Measurements from ENCODE around the gene PPP1R27.
"Not testable (repeated sequence)": the region's sequence is repeated elsewhere in the genome, so short reads cannot be mapped to it uniquely, and the experiment has no call there.

Gene PPP1R27

DNA sequence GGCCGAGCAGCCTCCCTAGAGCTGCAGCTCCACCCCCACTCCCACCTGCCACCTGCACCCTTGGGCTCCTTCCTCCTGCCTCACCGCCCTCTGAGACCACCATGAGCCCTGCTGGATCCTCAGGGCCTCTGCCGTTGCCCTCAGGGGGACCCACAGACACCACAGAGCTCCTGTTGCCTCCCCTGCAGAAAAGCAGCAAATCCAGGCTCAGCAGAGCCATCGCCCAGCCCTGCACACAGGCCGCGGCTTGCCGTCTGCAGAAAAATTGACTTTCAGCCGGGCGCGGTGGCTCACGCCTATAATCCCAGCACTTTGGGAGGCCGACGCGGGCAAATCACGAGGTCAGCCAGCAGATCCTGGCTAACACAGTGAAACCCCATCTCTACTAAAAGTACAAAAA, 7.0 kb upstream of the PPP1R27 start:
- TF ChIP-seq, protein P1, sequence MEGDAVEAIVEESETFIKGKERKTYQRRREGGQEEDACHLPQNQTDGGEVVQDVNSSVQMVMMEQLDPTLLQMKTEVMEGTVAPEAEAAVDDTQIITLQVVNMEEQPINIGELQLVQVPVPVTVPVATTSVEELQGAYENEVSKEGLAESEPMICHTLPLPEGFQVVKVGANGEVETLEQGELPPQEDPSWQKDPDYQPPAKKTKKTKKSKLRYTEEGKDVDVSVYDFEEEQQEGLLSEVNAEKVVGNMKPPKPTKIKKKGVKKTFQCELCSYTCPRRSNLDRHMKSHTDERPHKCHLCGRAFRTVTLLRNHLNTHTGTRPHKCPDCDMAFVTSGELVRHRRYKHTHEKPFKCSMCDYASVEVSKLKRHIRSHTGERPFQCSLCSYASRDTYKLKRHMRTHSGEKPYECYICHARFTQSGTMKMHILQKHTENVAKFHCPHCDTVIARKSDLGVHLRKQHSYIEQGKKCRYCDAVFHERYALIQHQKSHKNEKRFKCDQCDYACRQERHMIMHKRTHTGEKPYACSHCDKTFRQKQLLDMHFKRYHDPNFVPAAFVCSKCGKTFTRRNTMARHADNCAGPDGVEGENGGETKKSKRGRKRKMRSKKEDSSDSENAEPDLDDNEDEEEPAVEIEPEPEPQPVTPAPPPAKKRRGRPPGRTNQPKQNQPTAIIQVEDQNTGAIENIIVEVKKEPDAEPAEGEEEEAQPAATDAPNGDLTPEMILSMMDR (IDR thresholded peaks at IDR 0.05; ENCODE audit: extremely low read depth, insufficient read depth, missing control alignments), result no peak
- in situ Hi-C loops (cut with MboI; ENCODE audit: low pct_unique_long_range_greater_than_20kb, low sequenced_read_pairs, unreplicated experiment), result no loop called here
- DNase-seq (ENCODE audit: low spot score), result no peak

DNA sequence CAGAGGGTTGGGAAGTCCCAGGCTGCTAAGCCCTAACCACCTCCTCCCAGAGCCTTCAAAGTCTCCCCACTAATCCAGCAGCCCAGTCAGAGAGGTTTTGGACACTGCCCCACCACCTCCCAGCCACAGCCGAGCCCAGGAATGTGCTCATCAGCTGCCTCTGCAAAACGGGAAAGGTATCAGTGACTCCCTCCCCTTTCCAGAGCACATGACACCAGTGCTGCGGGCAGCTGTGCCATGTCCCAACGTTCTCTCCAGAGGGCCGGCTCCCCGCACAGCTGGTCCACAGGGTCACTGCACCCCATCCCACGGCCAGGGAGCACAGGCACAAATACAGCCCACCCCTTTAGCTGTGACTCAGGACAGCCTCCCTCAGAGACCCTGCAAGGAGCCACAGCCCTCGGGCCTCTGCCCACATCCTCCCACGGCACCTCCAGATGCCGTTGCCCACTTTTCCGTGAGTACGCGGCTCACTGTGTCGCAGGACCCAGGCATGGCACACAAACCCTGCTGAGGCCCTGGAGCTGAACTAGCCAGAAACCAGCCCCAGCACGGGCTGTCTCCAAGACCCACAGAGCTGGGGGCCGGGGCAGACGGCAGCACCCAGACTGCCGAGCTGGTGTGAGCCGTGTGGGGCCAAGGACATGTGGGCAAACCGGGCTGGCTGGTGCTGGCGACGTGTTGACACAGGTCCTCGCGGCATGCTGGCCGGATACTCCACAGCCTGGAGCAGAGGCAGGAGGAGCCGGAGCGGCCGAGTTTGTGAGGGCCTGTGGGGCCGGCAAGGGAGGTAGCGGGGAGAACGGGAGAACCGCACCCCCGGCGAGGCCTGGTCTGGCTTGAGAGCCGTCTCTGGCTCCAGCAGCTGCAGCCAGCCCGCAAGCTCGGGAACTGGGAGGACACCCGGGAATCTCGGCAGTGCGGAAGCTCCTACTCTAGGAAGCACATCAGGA, 6.3 kb upstream of the PPP1R27 start:
- in situ Hi-C loops (cut with MboI; ENCODE audit: low pct_unique_long_range_greater_than_20kb, low sequenced_read_pairs, unreplicated experiment), result no loop called here
- TF ChIP-seq, protein P1 (IDR thresholded peaks at IDR 0.05; ENCODE audit: extremely low read depth, insufficient read depth, missing control alignments), result no peak
- DNase-seq (ENCODE audit: low spot score), result no peak

DNA sequence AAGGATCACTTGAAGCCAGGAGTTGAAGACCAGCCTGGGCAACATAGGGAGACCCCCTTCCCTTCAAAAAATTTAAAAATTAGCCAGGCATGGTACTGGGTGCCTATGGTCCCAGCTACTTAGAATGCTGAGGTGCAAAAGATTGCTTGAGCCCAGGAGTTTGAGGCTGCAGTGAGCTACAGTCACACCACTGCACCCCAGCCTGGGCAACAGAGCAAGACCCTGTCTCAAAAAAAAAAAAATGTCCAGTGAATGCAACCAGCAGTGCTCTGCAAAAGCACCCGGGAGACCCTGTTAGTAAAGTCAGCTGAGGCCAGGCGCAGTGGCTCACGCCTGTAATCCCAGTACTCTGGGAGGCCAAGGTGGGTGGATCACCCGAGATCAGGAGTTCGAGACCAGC, 5.2 kb upstream of the PPP1R27 start:
- in situ Hi-C loops (cut with MboI; ENCODE audit: low pct_unique_long_range_greater_than_20kb, low sequenced_read_pairs, unreplicated experiment); DNase-seq (ENCODE audit: low spot score): not testable (repeated sequence)

DNA sequence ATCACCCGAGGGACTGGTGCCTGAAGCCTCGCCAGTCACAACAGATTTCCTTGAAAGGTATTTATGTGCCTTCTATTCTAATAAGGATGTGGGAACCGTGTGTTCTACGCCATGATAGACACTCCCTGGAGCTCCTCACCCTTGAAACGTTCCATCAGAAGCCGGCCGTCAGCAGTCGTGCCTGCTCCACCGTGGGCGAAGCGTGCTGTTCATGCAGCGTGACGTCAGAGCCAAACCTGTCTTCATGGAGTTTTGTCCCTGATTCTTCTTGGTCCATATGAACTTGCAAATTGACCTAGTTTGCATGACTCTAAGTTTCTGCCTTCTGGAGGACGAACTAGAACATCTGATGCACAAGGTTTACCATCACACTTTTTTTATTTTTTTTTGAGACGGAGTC, 4.5 kb upstream of the PPP1R27 start:
- TF ChIP-seq, protein P1 (IDR thresholded peaks at IDR 0.05; ENCODE audit: extremely low read depth, insufficient read depth, missing control alignments), result no peak

DNA sequence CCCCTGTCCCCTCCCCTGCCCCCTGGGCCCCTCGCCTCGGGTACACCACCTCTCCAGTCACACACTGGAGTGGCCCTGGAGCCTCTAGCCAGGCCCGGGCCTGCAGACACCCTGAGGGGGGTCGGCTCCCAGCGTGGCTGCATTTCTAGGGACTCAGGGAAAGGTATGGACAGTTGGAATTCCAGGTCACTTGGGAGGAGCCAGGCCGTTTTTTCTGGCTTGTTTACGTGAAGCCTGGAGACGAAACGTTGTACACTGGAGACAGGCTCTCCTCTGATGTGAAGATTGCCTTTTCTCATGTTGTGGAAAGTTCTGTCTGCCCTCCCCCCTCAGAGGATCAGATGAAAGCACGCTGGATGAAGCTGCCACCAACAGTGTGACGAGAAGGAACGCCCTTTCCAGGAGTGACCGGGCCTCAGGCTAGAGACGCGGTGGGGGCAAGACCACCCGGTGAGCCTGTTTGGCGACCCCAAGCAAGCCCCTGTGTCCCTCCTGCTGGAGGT, 4.0 kb upstream of the PPP1R27 start:
- no peak for DNase-seq (ENCODE audit: low spot score)
- in situ Hi-C loops (cut with MboI; ENCODE audit: low pct_unique_long_range_greater_than_20kb, low sequenced_read_pairs, unreplicated experiment), result no loop called here
- TF ChIP-seq, protein P1 (IDR thresholded peaks at IDR 0.05; ENCODE audit: extremely low read depth, insufficient read depth, missing control alignments), result no peak

More for the DNA sequence above, 4.5 kb upstream of the PPP1R27 start:
- in situ Hi-C loops (cut with MboI; ENCODE audit: low pct_unique_long_range_greater_than_20kb, low sequenced_read_pairs, unreplicated experiment), result no loop called here
- DNase-seq (ENCODE audit: low spot score), result no peak

DNA sequence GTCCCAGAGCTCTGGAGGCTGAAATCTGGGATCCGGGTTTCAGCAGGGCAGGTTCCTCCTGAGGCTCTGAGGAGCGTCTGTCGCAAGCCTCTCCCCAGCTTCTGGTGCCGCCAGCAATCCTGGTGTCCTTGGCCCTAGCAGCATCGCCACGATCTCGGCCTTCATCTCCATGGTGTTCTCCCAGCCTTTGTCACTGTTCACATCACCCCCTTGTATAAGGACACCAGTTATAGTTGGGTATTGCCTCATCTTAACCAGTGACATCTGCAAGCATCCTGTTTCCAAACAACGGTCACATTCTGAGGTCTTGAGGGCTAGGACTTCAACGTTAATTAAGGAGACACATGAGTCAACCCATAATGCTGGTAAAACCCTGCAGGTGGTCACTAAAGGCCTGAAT, 2.8 kb upstream of the PPP1R27 start:
- in situ Hi-C loops (cut with MboI; ENCODE audit: low pct_unique_long_range_greater_than_20kb, low sequenced_read_pairs, unreplicated experiment), result no loop called here
- TF ChIP-seq, protein P1 (IDR thresholded peaks at IDR 0.05; ENCODE audit: extremely low read depth, insufficient read depth, missing control alignments), result no peak
- no peak for DNase-seq (ENCODE audit: low spot score)
